ENCODE measurements around the gene UACA. TPM values are rescaled to one million over a fixed set of nuclear protein-coding genes. Genes with fewer than 3 reads are reported as not detected.

UACA gene
- total RNA-seq, 1 donor from 2014 or later, result 100 TPM

- Histone ChIP-seq H3K27ac (ENCODE audit: low read depth, low read length) (no peak overlapping the region), H3K4me3 (ENCODE audit: low read length in 3 of 3) (no peak overlapping the region), H3K36me3 (ENCODE audit: control insufficient read depth in 3 of 3, insufficient read depth in 3 of 3, low read length in 3 of 3) (no peaks in the 10 kb centered on the region), H3K9me3 (ENCODE audit: control insufficient read depth in 3 of 3, low read length in 3 of 3) (no peaks in the 10 kb centered on the region), H3K4me1 (ENCODE audit: control insufficient read depth in 3 of 3, insufficient read depth in 3 of 3, low read length in 3 of 3) (peaks cover 0 to 3% (median 2%) of the 10 kb centered on the region in 3 donors), H3K27me3 (ENCODE audit: control insufficient read depth in 3 of 3, insufficient read depth in 3 of 3, low read length in 3 of 3) (no peaks in the 10 kb centered on the region), H3K9ac (ENCODE audit: low read depth in 1 of 3, low read length in 3 of 3) (no peak overlapping the region)
Observed at GRCh38 chr15:70729164-70729563, 34.2 kb downstream of the UACA start.

DNA sequence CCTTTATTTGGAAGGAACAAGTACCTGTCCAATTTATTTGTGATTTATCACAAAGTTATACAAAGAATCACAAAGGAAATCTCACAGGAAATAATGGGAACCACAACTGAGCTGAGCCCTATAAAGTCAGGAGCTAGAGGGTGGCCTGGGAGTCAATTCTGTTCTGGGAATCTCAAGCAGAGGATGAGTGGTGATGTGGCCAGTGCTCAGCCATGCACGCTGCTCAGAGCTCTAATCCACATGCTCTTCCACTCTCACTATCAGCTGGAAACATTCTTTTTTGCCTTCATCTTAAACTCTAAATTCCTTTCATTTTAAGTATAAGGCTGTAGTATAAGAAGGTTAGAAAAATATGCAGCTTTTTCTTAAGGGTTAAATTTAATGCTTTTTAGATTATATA, 36.6 kb downstream of the UACA start:
- no peaks in the 10 kb centered on the region for H3K36me3 ChIP-seq (ENCODE audit: control insufficient read depth in 3 of 3, insufficient read depth in 3 of 3, low read length in 3 of 3)
- no peaks in the 10 kb centered on the region for H3K27me3 ChIP-seq (ENCODE audit: control insufficient read depth in 3 of 3, insufficient read depth in 3 of 3, low read length in 3 of 3)
- H3K9me3 ChIP-seq (ENCODE audit: control insufficient read depth in 3 of 3, low read length in 3 of 3), result no peaks in the 10 kb centered on the region
- no peak overlapping the region for H3K9ac ChIP-seq (ENCODE audit: low read depth in 1 of 3, low read length in 3 of 3)
- H3K4me3 ChIP-seq (ENCODE audit: low read length in 3 of 3), result no peak overlapping the region
- no peak overlapping the region for H3K27ac ChIP-seq (ENCODE audit: low read depth, low read length)
- H3K4me1 ChIP-seq (ENCODE audit: control insufficient read depth in 3 of 3, insufficient read depth in 3 of 3, low read length in 3 of 3), result peaks cover 8 to 13% (median 10%) of the 10 kb centered on the region in 3 donors

DNA sequence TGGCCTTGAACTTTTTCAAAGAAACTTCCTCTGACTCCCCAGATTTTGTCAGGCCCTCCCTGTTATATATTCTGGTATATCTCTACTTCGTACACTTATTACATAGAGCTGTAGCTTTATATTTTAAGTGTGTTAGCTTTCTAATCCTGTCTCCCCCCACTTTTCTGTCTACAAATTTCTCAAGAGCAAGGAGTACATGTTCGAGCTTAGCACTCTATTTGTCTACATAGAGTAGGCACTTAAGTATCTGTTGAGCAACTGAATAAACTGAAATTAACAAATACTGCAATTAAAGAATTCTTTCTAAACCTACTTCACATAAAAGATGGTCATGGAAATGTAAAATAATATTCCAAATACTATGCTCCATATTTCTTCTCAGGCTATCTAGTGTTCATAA, 39.4 kb downstream of the UACA start:
- Histone ChIP-seq H3K9me3 (ENCODE audit: control insufficient read depth in 3 of 3, low read length in 3 of 3) (no peaks in the 10 kb centered on the region), H3K4me1 (ENCODE audit: control insufficient read depth in 3 of 3, insufficient read depth in 3 of 3, low read length in 3 of 3) (peaks cover 13 to 25% (median 22%) of the 10 kb centered on the region in 3 donors), H3K27me3 (ENCODE audit: control insufficient read depth in 3 of 3, insufficient read depth in 3 of 3, low read length in 3 of 3) (no peaks in the 10 kb centered on the region), H3K9ac (ENCODE audit: low read depth in 1 of 3, low read length in 3 of 3) (no peak overlapping the region), H3K27ac (ENCODE audit: low read depth, low read length) (no peak overlapping the region), H3K36me3 (ENCODE audit: control insufficient read depth in 3 of 3, insufficient read depth in 3 of 3, low read length in 3 of 3) (peaks cover 0 to 3% (median 0%) of the 10 kb centered on the region in 3 donors), H3K4me3 (ENCODE audit: low read length in 3 of 3) (no peak overlapping the region)

GRCh38 chr15:70723122-70723422, 40.3 kb downstream of the UACA start:
- Histone ChIP-seq H3K4me3 (ENCODE audit: low read length in 3 of 3) (peak overlapping the region in 1 of 3 donors; percentile 15), H3K9ac (ENCODE audit: low read depth in 1 of 3, low read length in 3 of 3) (peak overlapping the region in 1 of 3 donors; percentile 12), H3K36me3 (ENCODE audit: control insufficient read depth in 3 of 3, insufficient read depth in 3 of 3, low read length in 3 of 3) (peaks cover 0 to 3% (median 0%) of the 10 kb centered on the region in 3 donors), H3K9me3 (ENCODE audit: control insufficient read depth in 3 of 3, low read length in 3 of 3) (no peaks in the 10 kb centered on the region), H3K4me1 (ENCODE audit: control insufficient read depth in 3 of 3, insufficient read depth in 3 of 3, low read length in 3 of 3) (peaks cover 13 to 27% (median 22%) of the 10 kb centered on the region in 3 donors), H3K27ac (ENCODE audit: low read depth, low read length) (peak overlapping the region; percentile 39), H3K27me3 (ENCODE audit: control insufficient read depth in 3 of 3, insufficient read depth in 3 of 3, low read length in 3 of 3) (no peaks in the 10 kb centered on the region)

DNA sequence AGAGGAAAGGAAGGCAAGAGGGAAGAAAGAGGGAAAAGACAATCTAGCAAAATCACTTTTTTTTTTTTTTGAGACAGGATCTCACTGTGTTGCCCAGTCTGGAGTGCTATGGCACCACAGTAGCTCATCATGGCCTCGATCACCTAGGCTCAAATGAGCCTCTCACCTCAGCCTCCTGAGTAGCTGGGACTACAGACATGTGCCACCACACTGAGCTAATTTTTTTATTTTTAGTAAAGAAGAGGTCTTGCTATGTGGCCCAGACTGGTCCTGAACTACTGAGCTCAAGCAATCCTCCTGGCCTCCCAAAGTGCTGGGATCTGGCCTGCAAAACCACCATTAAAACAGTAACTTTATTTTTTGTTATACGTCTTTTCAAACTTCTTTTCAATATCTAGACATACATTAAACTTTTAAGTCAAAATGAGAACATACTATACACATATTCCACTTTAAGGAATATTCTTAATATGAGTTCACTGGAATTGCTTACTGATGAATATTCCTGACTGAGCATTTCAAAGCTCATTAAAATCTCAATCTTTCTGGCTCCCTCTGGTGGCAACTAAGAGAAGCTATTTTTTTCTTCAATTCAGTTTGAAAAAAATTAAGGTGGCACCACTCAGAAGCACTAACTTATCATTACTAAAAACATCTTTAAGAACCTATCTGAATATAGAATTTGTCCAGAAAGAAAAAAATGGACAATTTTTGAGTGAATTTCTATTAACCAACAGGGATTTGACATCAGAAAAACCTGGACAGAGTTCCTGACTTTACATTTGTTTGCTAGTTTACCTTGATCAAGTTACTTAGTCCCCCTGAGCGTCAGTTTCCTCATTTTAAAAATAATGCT, 40.9 kb downstream of the UACA start:
- peak overlapping the region in 1 of 3 donors; percentile 15 for H3K4me3 ChIP-seq (ENCODE audit: low read length in 3 of 3)
- no peaks in the 10 kb centered on the region for H3K27me3 ChIP-seq (ENCODE audit: control insufficient read depth in 3 of 3, insufficient read depth in 3 of 3, low read length in 3 of 3)
- no peaks in the 10 kb centered on the region for H3K9me3 ChIP-seq (ENCODE audit: control insufficient read depth in 3 of 3, low read length in 3 of 3)
- H3K9ac ChIP-seq (ENCODE audit: low read depth in 1 of 3, low read length in 3 of 3), result peak overlapping the region in 1 of 3 donors; percentile 12
- peaks cover 17 to 29% (median 25%) of the 10 kb centered on the region in 3 donors for H3K4me1 ChIP-seq (ENCODE audit: control insufficient read depth in 3 of 3, insufficient read depth in 3 of 3, low read length in 3 of 3)
- H3K36me3 ChIP-seq (ENCODE audit: control insufficient read depth in 3 of 3, insufficient read depth in 3 of 3, low read length in 3 of 3), result peaks cover 0 to 3% (median 0%) of the 10 kb centered on the region in 3 donors
- H3K27ac ChIP-seq (ENCODE audit: low read depth, low read length), result peak overlapping the region; percentile 46

DNA sequence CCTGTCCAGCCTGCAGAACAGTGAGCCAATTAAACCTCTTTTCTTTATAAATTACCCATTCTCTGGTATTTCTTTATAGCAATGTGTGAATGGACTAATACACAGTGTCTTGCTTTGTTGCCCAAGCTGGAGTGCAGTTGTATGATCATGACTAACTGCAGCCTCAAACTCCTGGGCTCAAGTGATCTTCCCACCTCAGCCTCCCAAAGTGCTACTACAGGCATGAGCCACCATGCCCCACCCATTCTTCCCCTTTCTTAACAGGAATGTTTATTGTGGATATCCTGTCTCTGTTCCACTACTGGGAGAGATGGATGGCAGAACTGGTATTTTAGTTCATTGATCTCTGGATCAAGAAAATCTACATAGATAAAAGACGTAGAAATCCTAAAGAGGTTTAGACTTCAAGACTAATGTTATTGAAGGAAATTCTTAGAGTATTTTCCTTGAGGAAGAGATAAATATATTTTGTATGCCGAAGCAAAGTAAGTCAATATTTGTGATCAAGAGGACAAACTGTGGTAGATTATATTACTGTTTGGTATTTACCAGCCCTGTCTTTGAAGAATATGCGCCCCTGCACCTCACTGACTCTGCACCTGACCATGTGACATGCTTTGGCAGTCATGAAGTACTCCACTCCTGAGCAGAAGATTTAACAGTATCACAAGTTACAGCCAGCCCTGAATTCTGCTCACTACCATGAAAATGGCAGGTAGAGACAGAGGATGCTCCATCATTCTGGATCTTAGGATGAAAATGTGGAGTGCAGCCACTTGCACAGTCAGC, 42.9 kb downstream of the UACA start:
- Histone ChIP-seq H3K9me3 (ENCODE audit: control insufficient read depth in 3 of 3, low read length in 3 of 3) (no peaks in the 10 kb centered on the region), H3K4me3 (ENCODE audit: low read length in 3 of 3) (no peak overlapping the region), H3K9ac (ENCODE audit: low read depth in 1 of 3, low read length in 3 of 3) (no peak overlapping the region), H3K4me1 (ENCODE audit: control insufficient read depth in 3 of 3, insufficient read depth in 3 of 3, low read length in 3 of 3) (peaks cover 30 to 45% (median 38%) of the 10 kb centered on the region in 3 donors), H3K27ac (ENCODE audit: low read depth, low read length) (peak overlapping the region; percentile 41), H3K27me3 (ENCODE audit: control insufficient read depth in 3 of 3, insufficient read depth in 3 of 3, low read length in 3 of 3) (no peaks in the 10 kb centered on the region), H3K36me3 (ENCODE audit: control insufficient read depth in 3 of 3, insufficient read depth in 3 of 3, low read length in 3 of 3) (peaks cover 0 to 3% (median 0%) of the 10 kb centered on the region in 3 donors)

- peaks cover 0 to 3% (median 0%) of the 10 kb centered on the region in 3 donors for H3K36me3 ChIP-seq (ENCODE audit: control insufficient read depth in 3 of 3, insufficient read depth in 3 of 3, low read length in 3 of 3)
- no peaks in the 10 kb centered on the region for H3K27me3 ChIP-seq (ENCODE audit: control insufficient read depth in 3 of 3, insufficient read depth in 3 of 3, low read length in 3 of 3)
- peaks cover 26 to 53% (median 37%) of the 10 kb centered on the region in 3 donors for H3K4me1 ChIP-seq (ENCODE audit: control insufficient read depth in 3 of 3, insufficient read depth in 3 of 3, low read length in 3 of 3)
- peak overlapping the region; percentile 16 for H3K27ac ChIP-seq (ENCODE audit: low read depth, low read length)
- peak overlapping the region in 1 of 3 donors; percentile 7 for H3K4me3 ChIP-seq (ENCODE audit: low read length in 3 of 3)
- H3K9ac ChIP-seq (ENCODE audit: low read depth in 1 of 3, low read length in 3 of 3), result peak overlapping the region in 2 of 3 donors; percentile 5 to 35
- no peaks in the 10 kb centered on the region for H3K9me3 ChIP-seq (ENCODE audit: control insufficient read depth in 3 of 3, low read length in 3 of 3)
Observed at GRCh38 chr15:70717237-70717793, 46.0 kb downstream of the UACA start.

DNA sequence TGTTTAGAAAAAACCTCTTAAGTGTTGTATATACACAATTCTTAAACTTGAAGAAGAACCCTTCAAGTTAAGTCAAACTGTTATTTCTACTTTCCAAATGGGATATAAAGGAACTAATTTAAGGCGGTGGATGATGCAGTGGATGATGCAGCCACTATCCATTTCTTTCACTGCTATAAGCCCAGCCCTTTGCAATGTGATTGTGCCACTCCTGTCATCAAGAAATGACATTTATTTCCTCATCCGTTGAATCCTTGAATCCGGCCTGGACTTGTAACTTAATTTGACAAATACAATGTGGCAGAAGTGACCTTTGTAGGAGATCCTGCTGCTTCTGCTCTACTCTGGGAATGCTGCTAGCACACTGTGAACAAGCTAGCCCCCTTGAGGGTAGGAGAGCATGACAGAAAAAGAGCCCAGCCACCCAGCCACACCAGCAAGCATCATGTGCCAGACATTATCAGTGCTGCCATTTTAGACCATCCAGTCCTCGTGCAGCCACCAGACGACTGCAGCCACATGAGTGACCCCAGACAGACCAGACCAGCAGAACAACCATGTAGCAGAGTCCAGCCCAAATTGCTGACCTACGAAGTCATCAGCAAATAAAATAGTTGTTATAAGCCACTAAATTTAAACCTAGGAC, 47.4 kb downstream of the UACA start:
- Histone ChIP-seq H3K27me3 (ENCODE audit: control insufficient read depth in 3 of 3, insufficient read depth in 3 of 3, low read length in 3 of 3) (no peaks in the 10 kb centered on the region), H3K4me1 (ENCODE audit: control insufficient read depth in 3 of 3, insufficient read depth in 3 of 3, low read length in 3 of 3) (peaks cover 25 to 50% (median 35%) of the 10 kb centered on the region in 3 donors), H3K9me3 (ENCODE audit: control insufficient read depth in 3 of 3, low read length in 3 of 3) (no peaks in the 10 kb centered on the region), H3K9ac (ENCODE audit: low read depth in 1 of 3, low read length in 3 of 3) (no peak overlapping the region), H3K36me3 (ENCODE audit: control insufficient read depth in 3 of 3, insufficient read depth in 3 of 3, low read length in 3 of 3) (peaks cover 0 to 3% (median 0%) of the 10 kb centered on the region in 3 donors), H3K4me3 (ENCODE audit: low read length in 3 of 3) (peak overlapping the region in 1 of 3 donors; percentile 28), H3K27ac (ENCODE audit: low read depth, low read length) (peak overlapping the region; percentile 41)

GRCh38 chr15:70714565-70714964, 48.8 kb downstream of the UACA start:
- H3K9ac ChIP-seq (ENCODE audit: low read depth in 1 of 3, low read length in 3 of 3), result peak overlapping the region; percentile 29 to 66 (median 63)
- no peaks in the 10 kb centered on the region for H3K36me3 ChIP-seq (ENCODE audit: control insufficient read depth in 3 of 3, insufficient read depth in 3 of 3, low read length in 3 of 3)
- peak overlapping the region in 1 of 3 donors; percentile 58 for H3K4me3 ChIP-seq (ENCODE audit: low read length in 3 of 3)
- no peaks in the 10 kb centered on the region for H3K27me3 ChIP-seq (ENCODE audit: control insufficient read depth in 3 of 3, insufficient read depth in 3 of 3, low read length in 3 of 3)
- peak overlapping the region; percentile 61 for H3K27ac ChIP-seq (ENCODE audit: low read depth, low read length)
- no peaks in the 10 kb centered on the region for H3K9me3 ChIP-seq (ENCODE audit: control insufficient read depth in 3 of 3, low read length in 3 of 3)
- peaks cover 21 to 37% (median 31%) of the 10 kb centered on the region in 3 donors for H3K4me1 ChIP-seq (ENCODE audit: control insufficient read depth in 3 of 3, insufficient read depth in 3 of 3, low read length in 3 of 3)
